Transverse colon (tissue), 4 donors: Measurements from ENCODE around the gene TTBK1. TPM values are rescaled to one million over a fixed set of nuclear protein-coding genes. Genes with fewer than 3 reads are reported as not detected.

Experiments
- DNase-seq: peaks from one replicate; pipeline ENCODE4 v3.0.0-alpha.2; 2019
- H3K27ac ChIP-seq, 4 donors: fragments of 200-600 bp; sonication (generic); 2 replicates each; pipeline ENCODE4 v1.5.1; 2016 to 2018; ENCODE audit warnings: inconsistent platforms in 4 of 4
- H3K27me3 ChIP-seq: fragments of 200-600 bp; sonication (generic); 2 replicates; pipeline ENCODE4 v1.5.1; 2017; ENCODE audit warnings: inconsistent platforms
- H3K36me3 ChIP-seq, 4 donors: fragments of 200-600 bp; sonication (generic); 2 replicates each; pipeline ENCODE4 v1.5.1; 2017 to 2019; ENCODE audit warnings: inconsistent platforms in 4 of 4
- H3K4me1 ChIP-seq, 4 donors: fragments of 200-600 bp; sonication (generic); 2 replicates each; pipeline ENCODE4 v1.5.1; 2017 to 2020; ENCODE audit warnings: inconsistent platforms in 4 of 4
- H3K4me3 ChIP-seq, 4 donors: fragments of 200-600 bp; sonication (generic); 1 replicate in 1 of 4; 2 replicates in 3 of 4; pipeline versions ENCODE4 v1.5.1 to v1.6.1; 2017 to 2019; ENCODE audit warnings: inconsistent platforms in 4 of 4
- H3K9me3 ChIP-seq, 2 donors: fragments of 200-600 bp; sonication (generic); 2 replicates each; pipeline ENCODE4 v1.5.1; 2017 to 2019; ENCODE audit warnings: inconsistent platforms in 2 of 2
- CTCF ChIP-seq, 5 experiments: fragments of 200-600 bp in 3 of 5; fragments of 450-650 bp in 2 of 5; sonication (generic) in 3 of 5; IDR thresholded peaks; 1 replicate in 2 of 5; 2 replicates in 3 of 5; pipeline ENCODE4 v1.5.1; 2016 to 2017; ENCODE audit warnings: antibody characterized with exemption in 5 of 5, inconsistent platforms in 3 of 5, mild to moderate bottlenecking in 2 of 5, moderate library complexity in 1 of 5
- EP300 ChIP-seq: sonication (generic); formaldehyde crosslinking; IDR thresholded peaks from one replicate; pipeline ENCODE4 v1.6.1; 2017; ENCODE audit warnings: antibody characterized with exemption, low read depth
- POLR2A ChIP-seq: fragments of 450-650 bp; IDR thresholded peaks from one replicate; pipeline ENCODE4 v1.6.1; 2016; ENCODE audit warnings: antibody characterized with exemption, mild to moderate bottlenecking, moderate library complexity
- POLR2AphosphoS5 ChIP-seq, 3 donors: sonication (generic); formaldehyde crosslinking; IDR thresholded peaks; one replicate each; pipeline ENCODE4 v1.6.1; 2016; ENCODE audit warnings: antibody characterized with exemption in 3 of 3
- WGBS, 2 donors: methylation state at CpG; one replicate each; pipeline ENCODE4 v1.1.5; 2018; ENCODE audit warnings: low coverage in 1 of 2; 5-methylcytosine and 5-hydroxymethylcytosine counted together
- in situ Hi-C, 4 donors: fragments of 200-750 bp; cut with MboI; loops; one replicate each; pipeline versions ENCODE4 v1.15.0 to v1.15.1; 2017; ENCODE audit warnings: low sequenced_read_pairs in 3 of 4, low pct_ligation_motif_present in 1 of 4, low pct_unique_long_range_greater_than_20kb in 1 of 4
- intact Hi-C: fragments of 100-400 bp; cut with DNase I; formaldehyde crosslinking; loops from one replicate; pipeline ENCODE4 v1.15.1; 2023; ENCODE audit warnings: low total_unique reads
- total RNA-seq, 4 donors: library from RNA; depleted of rRNA; stranded (reverse); fragments of >200 nt; gene quantifications; one replicate each; pipeline ENCODE4 v1.1.0, GENCODE V29; 2016

TTBK1 gene
- total RNA-seq, 4 donors from 2014 or later, result 0.20 to 1.1 (median 0.36) TPM

- intact Hi-C loops, result no loop called here
- Histone ChIP-seq H3K27me3 (peaks cover 13% of the 10 kb centered on the region), H3K9me3 (no peaks in the 10 kb centered on the region), H3K36me3 (no peaks in the 10 kb centered on the region), H3K4me1 (peaks cover 4 to 29% (median 13%) of the 10 kb centered on the region in 4 donors), H3K27ac (no peak overlapping the region), H3K4me3 (no peak overlapping the region)
- 73% methylated on average over 5 of the region's 5 CpGs; no CpG with 5 or more reads in 1 of the 2 donors for whole genome bisulfite sequencing, 2 donors
- no peak for DNase-seq
- no peak for TF ChIP-seq CTCF (IDR thresholded peaks at IDR 0.05)
- no peak for TF ChIP-seq POLR2A
- TF ChIP-seq POLR2AphosphoS5 (IDR thresholded peaks at IDR 0.05), result no peak
- TF ChIP-seq EP300, result no peak
- in situ Hi-C loops, result no loop called here
Observed at GRCh38 chr6:43285832-43286231, 42.6 kb downstream of the TTBK1 start.

GRCh38 chr6:43286456-43286979 is 43.2 kb downstream of the TTBK1 start:
- no peaks in the 10 kb centered on the region for H3K9me3 ChIP-seq
- in situ Hi-C loops, result no loop called here
- no peak overlapping the region for H3K4me3 ChIP-seq
- intact Hi-C loops, result no loop called here
- no peak for DNase-seq
- H3K4me1 ChIP-seq, result peaks cover 6 to 36% (median 17%) of the 10 kb centered on the region in 4 donors
- H3K36me3 ChIP-seq, result no peaks in the 10 kb centered on the region
- 93% methylated on average over 3 of the region's 6 CpGs; no CpG with 5 or more reads in 1 of the 2 donors for WGBS, 2 donors
- H3K27ac ChIP-seq, result peak overlapping the region in 1 of 4 donors; percentile 56
- no peak for TF ChIP-seq POLR2A
- TF ChIP-seq CTCF (IDR thresholded peaks at IDR 0.05), result no peak
- no peak for TF ChIP-seq EP300
- TF ChIP-seq POLR2AphosphoS5 (IDR thresholded peaks at IDR 0.05), result no peak
- peaks cover 13% of the 10 kb centered on the region for H3K27me3 ChIP-seq

DNA sequence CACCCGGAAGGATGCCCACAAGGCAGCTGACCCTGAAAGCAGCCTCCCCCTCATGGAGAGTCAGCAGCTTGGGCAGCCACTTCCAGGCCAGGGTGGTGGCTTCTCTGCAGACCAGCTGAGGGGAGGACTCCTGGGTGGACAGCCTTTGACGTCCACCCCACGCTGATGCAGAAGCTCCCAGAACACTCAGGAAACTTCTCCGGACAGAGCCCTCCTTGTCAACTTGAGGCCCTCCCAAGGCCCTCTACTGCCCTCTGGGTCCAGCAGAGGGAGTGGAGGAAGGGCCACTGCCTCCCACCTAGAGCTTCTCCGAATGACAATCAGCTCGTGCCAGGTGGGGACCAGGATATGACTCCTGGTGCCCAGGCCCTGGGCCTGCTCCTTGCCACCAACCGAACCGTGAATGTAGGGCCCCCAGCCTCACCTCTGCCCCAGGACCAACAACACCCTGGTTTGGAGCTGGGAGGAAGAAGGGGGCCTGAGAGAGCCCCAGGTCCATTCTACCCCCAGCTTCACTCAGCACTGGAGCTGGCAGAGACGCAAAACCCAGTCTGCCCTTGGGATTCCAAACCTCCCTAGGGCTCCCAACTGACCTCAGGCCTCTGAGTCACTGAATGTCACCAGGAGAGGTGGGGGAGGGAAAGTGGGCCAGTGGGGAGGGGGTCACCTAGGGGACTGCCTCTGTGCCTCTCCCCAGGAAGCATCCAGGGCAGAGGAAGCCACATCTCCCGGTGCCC is 43.9 kb downstream of the TTBK1 start:
- no peak overlapping the region for H3K4me3 ChIP-seq

More for the DNA sequence above, 43.9 kb downstream of the TTBK1 start:
- no peaks in the 10 kb centered on the region for H3K36me3 ChIP-seq
- H3K4me1 ChIP-seq, result peaks cover 6 to 38% (median 17%) of the 10 kb centered on the region in 4 donors
- in situ Hi-C loops, result no loop called here
- H3K9me3 ChIP-seq, result no peaks in the 10 kb centered on the region
- intact Hi-C loops, result no loop called here
- peaks cover 13% of the 10 kb centered on the region for H3K27me3 ChIP-seq
- peak in 1 of 5 experiments; percentile 11 for TF ChIP-seq CTCF (IDR thresholded peaks at IDR 0.05)
- no peak for TF ChIP-seq POLR2AphosphoS5 (IDR thresholded peaks at IDR 0.05)
- peak overlapping the region in 2 of 4 donors; percentile 25 to 56 for H3K27ac ChIP-seq
- no peak for DNase-seq
- WGBS, 2 donors, result 73% methylated on average over 9 of the region's 10 CpGs; no CpG with 5 or more reads in 1 of the 2 donors
